AG08396 (cell line): ENCODE results near the gene PPARA.
A peak's percentile ranks its signal among the peaks of the same experiment; 100 is the strongest.

ENCODE experiments used
- DNase-seq: peaks from one replicate; pipeline ENCODE4 v3.0.0; 2012; ENCODE audit warnings: low spot score, mixed read lengths

The PPARA gene

DNA sequence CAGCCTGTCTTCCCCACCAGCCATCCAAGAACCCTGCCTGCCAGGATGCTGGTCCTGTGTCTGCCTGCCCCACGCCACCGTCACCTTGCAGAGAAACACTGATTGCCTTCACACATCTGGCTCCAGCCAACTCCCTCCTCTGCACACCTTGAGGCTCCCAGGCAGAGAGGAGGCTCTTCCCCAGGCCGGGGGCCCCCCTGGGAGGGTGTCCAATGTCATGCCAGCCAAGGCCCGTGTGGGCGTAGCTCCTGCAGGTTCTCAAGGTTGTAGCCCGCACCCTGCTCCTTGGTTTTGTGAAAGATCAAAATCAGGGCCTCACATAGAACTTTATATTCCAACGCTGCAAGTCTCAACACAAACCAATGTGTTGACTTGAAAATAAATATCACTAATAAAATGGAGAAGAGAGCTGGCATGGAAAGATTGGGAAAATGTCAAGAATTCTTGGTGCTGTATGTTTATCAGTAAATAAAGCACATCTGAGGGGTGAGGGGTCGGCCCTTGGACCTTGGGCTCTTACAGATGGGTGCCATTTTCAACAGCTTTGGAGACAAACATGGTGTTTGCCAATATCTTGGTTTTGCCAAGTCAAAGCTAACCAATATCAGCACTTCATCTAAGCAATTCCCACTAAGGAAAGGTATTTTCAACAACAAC is 6.7 kb upstream of the PPARA start:
- no peak for DNase-seq

DNA sequence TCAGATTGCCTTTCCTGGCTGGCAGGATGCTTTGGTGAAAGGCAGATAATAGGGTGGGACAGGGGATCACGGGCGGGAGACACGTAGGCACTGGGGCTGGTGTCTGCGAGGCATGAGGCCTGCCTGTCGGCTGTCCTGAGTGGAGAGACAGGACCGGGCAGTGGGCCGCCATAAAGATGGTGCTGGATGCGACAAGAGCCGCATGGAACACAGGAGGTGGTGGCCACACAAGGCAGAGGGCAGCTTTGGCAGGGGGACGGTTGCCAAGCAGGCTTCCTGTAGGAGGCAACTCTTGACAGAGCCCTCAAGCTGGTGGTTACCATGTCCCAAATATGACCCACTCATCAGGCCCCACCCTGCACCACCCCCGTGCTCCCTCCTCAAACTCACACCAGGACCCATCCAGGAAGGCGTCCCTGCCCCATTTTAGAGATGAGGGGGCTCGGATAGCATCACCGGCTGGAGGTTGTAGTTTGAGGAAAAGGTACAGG is 4.9 kb upstream of the PPARA start:
- no peak for DNase-seq

DNA sequence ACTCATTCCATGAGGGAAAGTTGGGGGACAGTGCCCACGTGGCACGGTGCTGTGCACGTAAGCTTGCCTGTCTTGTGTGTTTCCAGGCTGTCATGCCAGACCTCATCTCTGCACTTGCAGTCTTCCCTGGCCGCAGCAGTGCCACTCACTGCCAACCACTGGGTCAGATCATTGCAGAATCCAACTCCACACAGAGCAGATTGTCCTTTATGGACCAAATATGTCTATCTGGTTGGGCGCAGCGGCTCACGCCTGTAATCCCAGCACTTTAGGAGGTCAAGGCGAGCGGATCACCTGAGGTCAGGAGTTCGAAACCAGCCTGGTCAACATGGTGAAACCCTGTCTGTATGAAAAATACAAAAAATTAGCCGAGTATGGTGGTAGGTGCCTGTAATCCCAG is 4.4 kb upstream of the PPARA start:
- no peak for DNase-seq

DNA sequence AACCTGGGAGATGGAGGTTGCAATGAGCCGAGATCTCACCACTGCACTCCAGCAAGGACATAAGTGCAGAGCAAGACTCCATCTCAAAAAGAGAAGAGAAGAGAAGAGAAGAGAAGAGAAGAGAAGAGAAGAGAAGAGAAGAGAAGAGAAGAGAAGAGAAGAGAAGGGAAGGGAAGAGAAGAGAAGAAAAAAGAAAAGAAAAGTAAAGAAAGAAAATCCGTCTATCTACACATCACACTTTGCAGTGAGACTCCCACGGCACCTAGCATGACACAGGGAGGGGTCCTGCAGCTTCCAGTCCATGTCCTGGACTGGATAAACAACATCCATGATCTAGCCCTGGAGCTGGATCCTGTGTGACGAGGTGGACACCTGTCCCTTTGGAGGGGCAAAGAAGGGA is 4.0 kb upstream of the PPARA start:
- no peak for DNase-seq

DNA sequence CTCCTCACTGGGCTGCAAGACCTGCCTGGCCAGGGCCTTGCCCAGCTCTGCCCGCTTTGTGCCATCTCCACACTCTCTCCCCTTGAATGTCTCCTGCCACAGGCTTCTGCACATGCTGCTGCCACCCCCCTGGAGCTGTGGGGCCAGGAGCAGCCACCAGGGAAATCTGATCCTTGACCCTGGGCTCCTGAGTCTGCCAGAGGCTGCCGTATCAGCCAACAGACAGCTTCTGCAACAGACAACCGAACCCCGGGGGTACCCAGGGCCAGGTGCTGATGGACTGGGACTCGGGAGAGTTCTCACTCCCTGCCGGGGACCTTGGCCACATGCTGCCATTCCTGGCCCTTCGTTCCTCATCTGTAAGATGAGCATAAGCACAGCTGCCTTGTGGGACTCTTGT is 3.3 kb upstream of the PPARA start:
- no peak for DNase-seq

DNA sequence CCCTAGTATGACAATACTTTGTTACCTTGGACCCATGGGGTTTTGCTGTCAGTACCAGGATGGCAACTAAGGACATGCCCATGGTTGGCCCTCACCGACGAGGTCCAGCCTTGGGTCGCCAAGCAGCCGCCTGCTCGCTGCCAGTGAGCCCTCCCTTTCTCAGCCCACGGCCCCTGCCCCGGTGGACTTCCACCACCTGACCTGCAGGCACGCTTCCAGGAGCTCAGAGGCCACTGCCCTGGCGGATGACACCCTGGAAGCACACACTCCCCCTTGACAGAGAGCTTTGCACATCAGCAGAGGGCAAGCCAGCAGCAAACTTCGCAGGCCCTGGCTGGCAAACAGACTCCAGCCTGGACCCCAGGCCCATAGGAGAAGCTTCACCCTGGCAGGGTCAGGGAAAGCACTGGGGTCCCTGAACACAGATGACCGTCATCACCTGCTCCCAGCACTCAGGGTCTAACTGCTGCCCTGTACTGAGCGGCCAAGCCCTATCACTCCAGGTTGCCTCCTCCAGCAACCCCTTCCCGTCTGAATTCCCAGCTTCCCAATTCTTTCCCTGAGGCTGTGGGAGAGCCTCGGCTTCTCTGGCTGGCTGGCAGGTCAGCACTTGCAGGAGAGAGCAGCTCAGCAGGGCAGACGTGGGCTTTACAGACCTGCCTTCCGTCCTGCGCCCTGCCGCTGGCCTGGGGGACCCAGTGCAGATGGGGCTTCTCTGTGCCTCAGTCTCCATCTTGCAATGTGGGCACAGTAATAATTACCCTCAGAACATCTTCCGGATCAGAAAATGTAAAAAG is 2.7 kb upstream of the PPARA start:
- DNase-seq = no peak

DNA sequence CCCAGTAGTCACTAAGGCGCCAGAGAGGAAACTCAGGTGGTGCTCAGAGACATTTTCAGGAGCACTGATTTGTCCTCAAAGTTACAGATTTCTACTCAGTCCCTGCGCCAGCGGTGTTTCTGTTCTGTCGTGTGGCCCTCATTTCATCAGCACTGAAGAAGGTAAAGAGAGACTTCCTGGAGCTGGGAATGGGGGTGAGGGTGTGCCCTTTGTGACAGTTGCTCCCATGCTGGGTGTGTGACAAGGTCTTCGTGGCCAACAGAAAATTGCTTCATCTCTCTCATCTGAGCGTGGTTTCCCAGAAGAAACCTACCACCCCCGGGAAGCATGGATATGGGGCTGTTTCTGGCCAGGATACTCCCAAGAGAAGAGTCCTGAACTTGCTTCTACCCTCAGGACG is 2.0 kb upstream of the PPARA start:
- DNase-seq = no peak

DNA sequence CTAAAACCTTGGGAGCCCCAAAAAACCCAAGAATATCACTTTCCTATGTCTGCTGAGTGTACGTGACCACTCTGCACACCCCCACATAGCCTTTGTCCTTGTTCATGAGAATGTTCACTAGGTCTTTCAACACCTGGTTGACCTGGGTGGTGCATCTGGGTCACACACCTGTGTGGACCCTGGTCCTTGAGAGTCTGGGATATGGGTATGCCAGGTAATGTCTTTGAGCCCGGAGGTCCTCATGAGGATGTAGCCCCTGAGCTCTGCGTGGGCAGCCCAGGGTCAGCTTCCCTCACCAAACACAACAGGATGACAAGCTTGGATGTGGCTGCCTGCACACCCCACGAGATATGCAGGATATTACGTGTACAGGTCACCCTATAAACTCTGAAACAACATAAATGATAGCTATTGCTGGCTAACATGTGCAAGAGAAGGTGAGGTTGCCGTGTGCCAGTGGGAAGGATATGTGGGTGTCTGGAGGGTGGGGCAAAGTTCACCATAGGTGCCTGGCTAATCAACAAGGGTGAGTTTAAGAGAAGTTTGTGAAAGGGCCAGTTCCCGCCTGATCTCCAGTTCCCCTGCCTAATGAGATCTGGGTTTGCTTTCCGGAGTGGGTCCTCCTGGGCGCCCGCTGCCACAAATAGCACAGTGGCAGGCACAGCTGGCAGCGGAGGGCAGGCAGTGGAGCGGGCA is 1.4 kb upstream of the PPARA start:
- DNase-seq = no peak

DNA sequence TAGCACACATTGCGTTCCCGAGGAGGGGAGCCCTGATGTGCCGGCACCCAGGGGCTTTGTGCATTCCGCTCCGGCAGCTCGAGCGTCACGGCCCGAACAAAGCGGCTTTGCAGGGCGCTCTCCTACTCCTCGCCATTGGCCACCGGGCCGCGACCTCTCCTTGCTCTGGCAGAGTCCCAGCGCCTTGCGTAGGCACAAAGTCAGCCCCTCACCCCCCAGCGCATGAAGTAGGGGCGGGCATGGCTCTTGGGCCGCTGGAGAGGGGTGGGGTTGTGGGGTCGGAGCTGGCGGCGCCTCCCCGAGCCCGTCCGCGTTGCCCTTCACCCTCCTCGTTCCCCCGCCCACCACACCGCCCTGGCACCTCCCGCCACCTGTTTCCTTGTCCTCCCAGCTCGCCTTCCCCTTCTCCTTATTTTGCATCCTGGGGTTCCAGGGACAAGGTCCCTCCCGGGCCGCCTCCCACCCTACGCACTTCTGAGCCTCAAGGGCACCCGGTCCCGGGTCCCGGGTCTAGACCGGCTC is 753 bp upstream of the PPARA start:
- DNase-seq = no peak

DNA sequence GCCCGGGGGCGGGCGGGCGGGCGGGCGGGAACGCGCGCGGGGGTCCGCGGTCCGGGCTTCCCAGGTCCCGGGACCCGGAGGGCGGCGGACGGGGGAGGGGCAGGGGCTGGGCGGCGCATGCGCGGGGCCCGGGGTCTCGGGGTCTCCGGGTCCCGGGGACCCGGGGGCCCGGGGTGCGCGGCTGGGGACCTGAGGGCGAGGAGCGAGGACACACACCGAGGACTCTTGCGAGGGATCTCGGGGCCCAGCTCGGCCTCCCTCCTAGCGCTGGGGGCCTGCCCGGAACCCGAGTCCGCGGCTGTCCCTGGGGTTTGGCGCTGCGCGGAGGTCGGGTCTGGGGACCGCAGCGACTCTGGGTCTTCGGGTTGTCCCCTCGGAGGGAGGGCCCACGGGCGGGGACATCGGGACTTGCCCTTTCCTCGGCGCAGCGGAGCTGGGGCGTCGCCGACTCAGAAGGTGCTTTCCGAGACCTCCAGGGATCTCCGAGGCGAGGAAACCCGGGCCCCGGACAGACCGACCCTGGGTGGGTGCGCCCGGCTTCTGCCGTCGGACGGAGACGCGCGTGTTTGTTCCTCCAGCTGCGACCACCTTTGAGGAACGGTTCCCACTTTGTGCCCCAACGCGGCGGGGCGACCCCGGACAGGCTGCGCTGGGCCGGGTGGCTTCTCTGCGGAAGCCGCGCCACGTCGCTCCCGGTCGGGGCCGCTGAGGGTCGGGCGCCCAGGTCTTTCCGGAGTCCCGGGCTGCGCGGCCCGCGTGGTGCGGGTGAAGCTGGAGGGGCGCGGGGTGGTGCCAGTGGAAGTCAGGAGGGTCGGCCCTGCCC is 540 bp downstream of the PPARA start:
- no peak for DNase-seq

DNA sequence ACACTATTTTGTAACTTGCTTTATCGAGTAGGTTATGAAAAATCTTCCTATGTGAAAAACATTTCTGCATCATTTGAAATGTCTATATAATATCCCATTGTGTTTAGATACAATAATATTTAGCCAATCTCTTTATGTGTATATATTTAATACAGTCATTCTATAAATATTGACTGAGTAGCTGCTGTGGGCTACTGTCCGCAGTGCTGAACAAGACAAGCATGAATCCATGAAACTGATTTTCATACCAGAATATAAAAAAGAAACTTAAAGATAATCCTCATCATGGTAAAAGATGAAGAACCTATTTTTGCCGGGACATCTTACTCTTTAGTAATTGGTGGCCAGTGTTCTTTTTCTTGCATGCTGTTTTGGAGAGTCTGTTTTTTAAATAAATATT is 3.6 kb downstream of the PPARA start:
- DNase-seq = no peak

DNA sequence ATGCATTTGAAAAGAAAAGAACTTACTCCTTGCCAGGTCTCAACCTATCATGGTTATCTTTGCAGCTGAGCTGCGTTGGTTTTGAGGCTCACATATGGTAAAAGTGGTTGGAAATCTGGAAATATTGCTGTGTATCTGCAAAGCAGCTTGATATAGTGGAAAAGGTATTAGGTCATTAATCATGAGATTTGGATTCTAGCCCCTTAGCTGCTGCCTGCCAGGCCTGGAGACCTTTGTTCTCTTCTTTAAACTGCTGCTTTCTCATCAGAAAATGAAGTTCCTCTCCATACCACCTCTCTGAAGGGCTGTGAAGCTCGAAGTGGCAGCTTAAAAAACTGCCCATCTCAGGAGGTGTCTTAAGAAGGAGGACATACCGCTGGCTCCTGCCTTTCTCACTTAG is 5.7 kb downstream of the PPARA start:
- no peak for DNase-seq

DNA sequence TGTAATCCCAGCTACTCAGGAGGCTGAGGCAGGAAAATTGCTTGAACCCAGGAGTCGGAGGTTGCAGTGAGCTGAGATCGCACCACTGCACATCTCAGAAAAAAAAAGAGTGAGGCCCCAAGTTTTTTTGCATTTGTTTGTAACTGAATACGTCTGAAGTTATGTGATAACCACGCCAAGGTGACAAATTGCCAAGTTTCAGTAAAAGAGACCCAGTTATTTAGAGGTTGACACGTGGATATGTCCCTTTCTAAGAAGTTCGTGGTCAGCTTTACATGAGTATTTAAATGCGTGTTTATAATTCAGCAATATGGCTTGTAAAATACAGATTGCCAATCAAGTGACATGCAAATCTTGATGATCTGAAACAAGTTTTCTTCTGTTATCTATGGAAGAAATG is 8.0 kb downstream of the PPARA start:
- DNase-seq = no peak

DNA sequence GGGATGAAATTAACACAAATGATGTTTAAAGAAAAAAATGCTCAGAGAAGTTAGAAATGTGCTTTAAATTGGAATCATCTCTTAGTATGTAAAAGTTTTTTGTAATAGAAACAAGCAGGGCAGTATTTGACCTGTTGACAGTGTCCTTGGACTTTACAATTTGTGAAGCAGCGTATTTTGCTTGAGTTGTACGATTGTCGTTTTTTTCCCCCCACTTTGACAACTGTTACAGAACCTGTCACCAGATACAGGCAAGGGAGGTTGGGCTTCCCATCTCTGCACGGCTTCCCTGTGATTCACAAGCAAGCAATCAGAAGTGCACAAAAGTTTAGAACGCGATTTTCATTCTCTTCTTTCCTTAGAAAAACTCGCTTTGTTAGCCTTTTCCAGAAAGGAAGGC is 8.9 kb downstream of the PPARA start:
- no peak for DNase-seq

DNA sequence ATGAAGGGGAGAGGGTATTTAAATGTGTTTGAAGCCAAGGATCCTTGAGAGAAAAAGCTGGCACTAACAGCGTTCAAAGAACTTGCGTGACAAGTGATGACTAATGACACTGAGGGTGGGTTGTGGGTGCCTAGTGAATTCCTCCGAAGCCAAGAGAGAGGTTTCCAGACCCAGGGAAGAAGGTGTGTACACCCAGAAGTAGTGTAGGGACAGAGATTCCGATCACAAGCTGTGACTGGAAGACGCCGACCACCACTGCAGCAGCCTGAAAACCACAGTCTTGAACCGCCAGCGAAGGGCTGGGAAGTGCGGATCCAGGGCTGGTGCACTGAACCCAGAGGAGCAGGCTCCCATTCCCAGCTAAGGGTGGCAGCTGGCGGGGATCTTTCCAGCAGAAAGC is 9.5 kb downstream of the PPARA start:
- no peak for DNase-seq

DNA sequence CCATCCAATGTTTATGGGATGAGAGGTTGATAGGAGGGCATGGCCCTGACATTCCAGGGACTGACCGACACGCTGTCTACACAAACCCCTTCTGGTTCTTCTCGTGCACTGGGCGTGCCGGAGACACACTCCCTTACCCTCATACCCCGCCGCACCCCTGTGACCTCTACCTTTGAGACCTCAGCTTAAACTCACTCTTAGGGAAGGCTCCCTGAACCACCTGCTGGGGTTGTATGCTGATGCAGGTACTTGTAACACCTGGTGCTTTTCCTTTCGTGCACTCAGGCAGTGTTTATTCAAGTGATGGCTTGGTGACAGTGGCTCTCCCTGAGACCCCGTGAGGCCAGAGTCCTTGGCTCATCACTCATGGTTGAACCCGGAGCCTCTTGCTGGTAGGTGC is 12.0 kb downstream of the PPARA start:
- DNase-seq = no peak

DNA sequence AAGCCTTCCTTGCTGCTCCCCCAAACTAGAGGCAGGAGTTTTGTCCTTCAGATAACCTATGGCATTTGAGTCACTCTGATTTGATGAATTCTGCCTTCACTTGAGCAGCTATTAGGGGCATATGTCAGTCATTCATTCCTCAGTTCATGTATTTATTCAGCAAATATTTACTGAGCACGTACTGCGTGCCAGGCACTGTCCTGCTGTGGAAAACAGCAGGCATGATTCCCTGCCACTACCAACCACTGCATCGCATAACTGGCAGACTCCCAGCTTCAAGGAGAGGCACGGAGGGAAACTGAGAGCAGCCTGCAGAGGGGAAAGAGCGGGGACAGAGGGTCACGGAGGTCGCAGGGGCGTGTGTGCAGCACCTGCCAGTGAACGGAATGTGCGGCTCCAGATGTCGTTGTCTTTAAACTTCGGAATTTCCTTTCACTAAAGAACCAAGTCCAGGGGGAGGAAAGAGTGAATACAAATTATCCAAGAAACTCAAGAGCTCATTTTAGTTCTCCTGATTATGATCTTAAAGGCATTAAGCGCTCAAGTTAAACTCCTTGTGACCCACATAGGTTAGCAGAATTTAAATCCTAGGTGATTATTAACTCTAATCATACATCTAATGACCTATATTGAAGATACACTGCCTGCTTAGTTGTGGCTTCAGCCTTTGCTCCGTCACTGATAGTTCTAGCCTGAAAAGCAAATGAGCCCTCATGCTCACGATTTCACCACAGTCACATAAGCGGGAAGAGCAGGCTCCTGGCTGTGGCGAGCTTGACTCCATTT is 12.6 kb downstream of the PPARA start:
- DNase-seq = no peak

DNA sequence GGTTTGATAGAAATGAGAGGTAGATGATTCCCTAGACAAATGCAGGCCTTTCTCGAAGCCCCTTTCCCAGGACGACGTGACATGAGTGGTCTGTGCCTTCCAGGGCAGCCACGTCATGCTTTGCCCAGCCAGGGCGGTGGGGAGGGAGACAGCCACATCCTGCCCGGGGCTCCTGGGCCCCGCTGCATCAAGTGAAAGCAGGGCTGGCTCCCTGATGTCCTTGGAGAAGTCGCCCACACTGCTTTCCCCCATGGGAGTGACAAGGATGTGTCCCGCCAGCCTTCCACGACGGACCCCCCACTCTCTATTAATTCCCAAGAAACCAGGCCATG is 13.2 kb downstream of the PPARA start:
- DNase-seq = no peak

DNA sequence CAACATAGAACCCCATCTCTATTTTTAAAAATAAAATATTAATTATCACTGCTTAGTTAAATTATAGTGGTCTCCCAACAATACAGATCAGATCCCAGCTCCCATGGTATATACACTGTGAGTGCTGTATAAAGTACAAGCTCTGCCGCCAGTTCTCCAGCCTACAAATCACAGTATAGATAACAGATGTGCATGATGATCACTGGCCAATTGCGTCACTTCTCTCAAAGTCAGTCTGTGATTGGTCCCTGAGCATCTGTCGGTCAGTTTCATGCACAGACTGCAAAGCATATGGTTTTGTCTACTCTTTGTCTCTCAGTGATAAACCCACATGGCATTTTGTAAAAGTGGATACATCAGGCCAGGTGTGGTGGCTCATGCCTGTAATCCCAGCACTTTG is 15.7 kb downstream of the PPARA start:
- no peak for DNase-seq

DNA sequence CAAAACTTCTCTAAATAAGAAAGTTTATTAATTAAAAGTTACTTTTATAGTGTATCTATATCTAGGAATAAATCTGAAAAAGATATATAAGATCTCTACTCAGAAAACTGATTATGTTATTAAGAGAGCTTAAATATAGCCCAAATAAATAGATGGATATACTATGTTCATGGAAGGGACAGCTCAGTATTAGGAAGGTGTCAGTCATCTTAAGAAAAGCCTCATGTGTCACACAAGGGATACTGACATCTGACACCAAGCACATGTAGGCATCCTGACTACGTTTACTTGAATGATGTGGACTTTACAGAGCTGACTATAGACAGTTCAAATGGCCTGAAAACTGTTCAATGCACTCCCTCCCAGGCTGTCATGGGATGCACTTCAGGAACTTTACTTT is 19.3 kb downstream of the PPARA start:
- no peak for DNase-seq

DNA sequence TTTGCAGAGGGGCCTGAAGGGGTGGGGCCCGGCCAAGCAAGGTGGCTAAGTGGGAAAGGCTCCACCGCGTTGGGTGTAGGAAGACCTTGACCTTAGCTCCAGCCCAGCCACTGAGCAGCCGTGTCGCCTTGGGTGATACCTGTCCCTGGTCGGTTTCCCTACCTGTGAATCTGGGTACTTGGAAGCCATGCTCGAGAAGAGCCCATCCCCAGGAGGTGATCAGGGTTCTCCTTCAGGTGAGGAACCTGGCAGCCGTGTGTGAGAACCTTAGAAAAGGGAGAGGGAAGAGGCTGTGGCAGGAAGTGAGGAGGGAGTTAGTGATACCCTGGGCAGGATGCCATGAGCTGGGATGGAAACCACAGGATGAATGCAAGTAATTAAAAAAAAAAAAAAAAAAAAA is 21.6 kb downstream of the PPARA start:
- DNase-seq = peak; percentile 44
